Effector memory CD4-positive, alpha-beta T cell (primary cell): ENCODE measurements around the gene ZYX.

Source experiments
- DNase-seq, 3 donors: peaks; one replicate each; pipeline ENCODE4 v3.0.0-alpha.2; 2020
- H3K27ac ChIP-seq: 2 replicates; pipeline ENCODE4 v1.7.0; 2013; ENCODE audit warnings: mild to moderate bottlenecking, low read length, moderate library complexity; ENCODE audit not compliant: insufficient read depth, poor library complexity, severe bottlenecking
- H3K27me3 ChIP-seq: replicated peaks from 2 replicates; pipeline ENCODE4 v1.7.0; 2013; ENCODE audit warnings: mild to moderate bottlenecking, low read length; ENCODE audit not compliant: insufficient read depth, control insufficient read depth, poor library complexity, severe bottlenecking
- H3K36me3 ChIP-seq: 2 replicates; pipeline ENCODE4 v1.7.0; 2013; ENCODE audit warnings: mild to moderate bottlenecking, low read length, moderate library complexity; ENCODE audit not compliant: control insufficient read depth, insufficient read depth
- H3K4me1 ChIP-seq: 2 replicates; pipeline ENCODE4 v1.7.0; 2013; ENCODE audit warnings: low read length, mild to moderate bottlenecking; ENCODE audit not compliant: control insufficient read depth, insufficient read depth, poor library complexity, severe bottlenecking
- H3K4me3 ChIP-seq: 2 replicates; pipeline ENCODE4 v1.7.0; 2013; ENCODE audit warnings: low read length, low read depth, mild to moderate bottlenecking; ENCODE audit not compliant: insufficient read depth, poor library complexity, severe bottlenecking
- H3K9me3 ChIP-seq: 2 replicates; pipeline ENCODE4 v1.7.0; 2013; ENCODE audit warnings: mild to moderate bottlenecking, low read length, moderate library complexity; ENCODE audit not compliant: control insufficient read depth
- total RNA-seq, 3 donors: gene quantifications; one replicate each; lab custom pipeline; 2026; lab: John Stamatoyannopoulos, UW

Gene ZYX
- total RNA-seq = 86.2 to 130 (median 99.9) reads per million in 3 donors

- Histone ChIP-seq H3K4me1 (peaks cover 49% of the 10 kb centered on the region), H3K27me3 (no peaks in the 10 kb centered on the region), H3K36me3 (no peaks in the 10 kb centered on the region), H3K27ac (peak within 1 kb of the TSS; percentile 98), H3K4me3 (peak within 1 kb of the TSS; percentile 100), H3K9me3 (no peaks in the 10 kb centered on the region)
- peak; percentile 76 to 83 (median 78) for DNase-seq
These were observed at the start of gene ZYX for GRCh38 chr7:143380646-143381426. ZYX (plus strand) TSS chr7:143381345; CDS start chr7:143381572, 227 bp downstream.

GRCh38 chr7:143334244-143334643 is 46.9 kb upstream of the ZYX start:
- no peaks in the 10 kb centered on the region for H3K4me1 ChIP-seq
- no peak for DNase-seq
- H3K9me3 ChIP-seq = no peaks in the 10 kb centered on the region
- no peak overlapping the region for H3K27ac ChIP-seq
- no peaks in the 10 kb centered on the region for H3K36me3 ChIP-seq
- no peak overlapping the region for H3K4me3 ChIP-seq
- no peaks in the 10 kb centered on the region for H3K27me3 ChIP-seq

GRCh38 chr7:143337216-143337615 is 43.9 kb upstream of the ZYX start:
- Histone ChIP-seq H3K27ac (no peak overlapping the region), H3K9me3 (no peaks in the 10 kb centered on the region), H3K27me3 (no peaks in the 10 kb centered on the region), H3K4me3 (no peak overlapping the region), H3K36me3 (no peaks in the 10 kb centered on the region), H3K4me1 (no peaks in the 10 kb centered on the region)
- DNase-seq = no peak

- Histone ChIP-seq H3K4me1 (peaks cover 9% of the 10 kb centered on the region), H3K9me3 (no peaks in the 10 kb centered on the region), H3K27me3 (no peaks in the 10 kb centered on the region), H3K4me3 (no peak overlapping the region), H3K27ac (no peak overlapping the region), H3K36me3 (no peaks in the 10 kb centered on the region)
- DNase-seq = no peak
These were observed 39.3 kb upstream of the ZYX start for GRCh38 chr7:143341842-143342241.

GRCh38 chr7:143343596-143343995 is 37.5 kb upstream of the ZYX start:
- Histone ChIP-seq H3K27me3 (no peaks in the 10 kb centered on the region), H3K9me3 (no peaks in the 10 kb centered on the region), H3K4me1 (peaks cover 9% of the 10 kb centered on the region), H3K36me3 (no peaks in the 10 kb centered on the region), H3K4me3 (no peak overlapping the region), H3K27ac (no peak overlapping the region)
- DNase-seq = no peak

GRCh38 chr7:143345428-143345900 is 35.7 kb upstream of the ZYX start:
- Histone ChIP-seq H3K4me3 (peak overlapping the region; percentile 39), H3K9me3 (no peaks in the 10 kb centered on the region), H3K4me1 (peaks cover 9% of the 10 kb centered on the region), H3K27ac (no peak overlapping the region), H3K27me3 (no peaks in the 10 kb centered on the region), H3K36me3 (no peaks in the 10 kb centered on the region)
- DNase-seq = peak; percentile 36 to 45 (median 41)

- DNase-seq = no peak
- Histone ChIP-seq H3K27me3 (no peaks in the 10 kb centered on the region), H3K4me3 (no peak overlapping the region)
These were observed 35.1 kb upstream of the ZYX start for GRCh38 chr7:143346018-143346417.

GRCh38 chr7:143347950-143348349 is 33.2 kb upstream of the ZYX start:
- no peak for DNase-seq
- no peaks in the 10 kb centered on the region for H3K9me3 ChIP-seq

More at GRCh38 chr7:143346018-143346417, 35.1 kb upstream of the ZYX start:
- Histone ChIP-seq H3K4me1 (peaks cover 9% of the 10 kb centered on the region), H3K27ac (no peak overlapping the region), H3K9me3 (no peaks in the 10 kb centered on the region), H3K36me3 (no peaks in the 10 kb centered on the region)

GRCh38 chr7:143351060-143351459 is 30.1 kb upstream of the ZYX start:
- Histone ChIP-seq H3K27me3 (no peaks in the 10 kb centered on the region), H3K9me3 (no peaks in the 10 kb centered on the region), H3K4me1 (no peaks in the 10 kb centered on the region), H3K4me3 (no peak overlapping the region), H3K27ac (no peak overlapping the region), H3K36me3 (no peaks in the 10 kb centered on the region)
- DNase-seq = no peak

More at GRCh38 chr7:143347950-143348349, 33.2 kb upstream of the ZYX start:
- H3K4me1 ChIP-seq = peaks cover 9% of the 10 kb centered on the region
- H3K27ac ChIP-seq = no peak overlapping the region
- H3K4me3 ChIP-seq = no peak overlapping the region
- H3K36me3 ChIP-seq = no peaks in the 10 kb centered on the region
- H3K27me3 ChIP-seq = no peaks in the 10 kb centered on the region

GRCh38 chr7:143351574-143351973 is 29.6 kb upstream of the ZYX start:
- no peak overlapping the region for H3K4me3 ChIP-seq
- no peak for DNase-seq
- no peak overlapping the region for H3K27ac ChIP-seq
- no peaks in the 10 kb centered on the region for H3K36me3 ChIP-seq
- H3K9me3 ChIP-seq = no peaks in the 10 kb centered on the region
- no peaks in the 10 kb centered on the region for H3K27me3 ChIP-seq
- H3K4me1 ChIP-seq = no peaks in the 10 kb centered on the region
